ENCODE results near the gene CMIP.
"Not testable (repeated sequence)": the region's sequence is repeated elsewhere in the genome, so short reads cannot be mapped to it uniquely, and the experiment has no call there.

The CMIP gene

GRCh38 chr16:81684901-81685300 lies 240.3 kb downstream of the CMIP start:
- CTCF ChIA-PET = interaction anchor here (1.0 kb wide), 1 partner anchor 54 kb away, joined by 3 read pairs; no protein-coding TSS in a partner anchor
- H3K9me3 Mint-ChIP-seq = peaks cover 3% of the 10 kb centered on the region

GRCh38 chr16:81686391-81687130 lies 242.0 kb downstream of the CMIP start:
- Mint-ChIP-seq H3K4me3 (no peak overlapping the region), H3K36me3 (no peaks in the 10 kb centered on the region), H3K27ac (no peak overlapping the region), H3K27me3 (no peaks in the 10 kb centered on the region), H3K4me1 (peaks cover 8% of the 10 kb centered on the region), H3K9me3 (peaks cover 3% of the 10 kb centered on the region)
- CTCF ChIA-PET = interaction anchor here (1.1 to 2.3 kb wide), 2 partner anchors 11 to 55 kb away, joined by 3 to 15 read pairs; no protein-coding TSS in a partner anchor
- no peak for DNase-seq

More at GRCh38 chr16:81684901-81685300, 240.3 kb downstream of the CMIP start:
- Mint-ChIP-seq H3K4me3 (no peak overlapping the region), H3K27me3 (no peaks in the 10 kb centered on the region), H3K36me3 (peaks cover 4% of the 10 kb centered on the region), H3K4me1 (peaks cover 8% of the 10 kb centered on the region), H3K27ac (no peak overlapping the region)
- DNase-seq = no peak

- no peak for DNase-seq
- H3K36me3 Mint-ChIP-seq = peaks cover 5% of the 10 kb centered on the region
- H3K27me3 Mint-ChIP-seq = no peaks in the 10 kb centered on the region
These were observed 242.5 kb downstream of the CMIP start for GRCh38 chr16:81687131-81687456.

GRCh38 chr16:81688182-81688581 lies 243.6 kb downstream of the CMIP start:
- DNase-seq = peak; percentile 28
- peaks cover 3% of the 10 kb centered on the region for H3K9me3 Mint-ChIP-seq
- no peaks in the 10 kb centered on the region for H3K27me3 Mint-ChIP-seq
- CTCF ChIA-PET = interaction anchor here (0.6 to 2.3 kb wide), 2 partner anchors 9 to 56 kb away, joined by 3 to 15 read pairs; no protein-coding TSS in a partner anchor
- no peak overlapping the region for H3K27ac Mint-ChIP-seq
- no peak overlapping the region for H3K4me3 Mint-ChIP-seq
- H3K36me3 Mint-ChIP-seq = peaks cover 9% of the 10 kb centered on the region
- peaks cover 8% of the 10 kb centered on the region for H3K4me1 Mint-ChIP-seq

More at GRCh38 chr16:81687131-81687456, 242.5 kb downstream of the CMIP start:
- H3K4me3 Mint-ChIP-seq = no peak overlapping the region
- no peak overlapping the region for H3K27ac Mint-ChIP-seq
- peaks cover 8% of the 10 kb centered on the region for H3K4me1 Mint-ChIP-seq
- CTCF ChIA-PET = interaction anchor here (1.1 to 2.3 kb wide), 2 partner anchors 10 to 56 kb away, joined by 3 to 15 read pairs; no protein-coding TSS in a partner anchor
- H3K9me3 Mint-ChIP-seq = peaks cover 3% of the 10 kb centered on the region

- DNase-seq, H3K9me3 Mint-ChIP-seq, H3K4me3 Mint-ChIP-seq, H3K36me3 Mint-ChIP-seq, H3K27ac Mint-ChIP-seq, H3K4me1 Mint-ChIP-seq, H3K27me3 Mint-ChIP-seq: not testable (repeated sequence)
- CTCF ChIA-PET = interaction anchor here (2.3 kb wide), 1 partner anchor 8 kb away, joined by 15 read pairs; no protein-coding TSS in a partner anchor
These were observed 244.2 kb downstream of the CMIP start for GRCh38 chr16:81688839-81689238.

- Mint-ChIP-seq H3K27ac (no peak overlapping the region), H3K9me3 (peaks cover 3% of the 10 kb centered on the region), H3K36me3 (peaks cover 16% of the 10 kb centered on the region), H3K4me1 (peaks cover 8% of the 10 kb centered on the region), H3K27me3 (no peaks in the 10 kb centered on the region), H3K4me3 (no peak overlapping the region)
- CTCF ChIA-PET = interaction anchor here (7.2 kb wide), 1 partner anchor 69 kb away, joined by 110 read pairs; no protein-coding TSS in a partner anchor
- DNase-seq = no peak
These were observed 247.4 kb downstream of the CMIP start for GRCh38 chr16:81692021-81692420.

GRCh38 chr16:81692571-81692970 lies 248.0 kb downstream of the CMIP start:
- Mint-ChIP-seq H3K27ac (no peak overlapping the region), H3K9me3 (peaks cover 3% of the 10 kb centered on the region), H3K36me3 (peaks cover 16% of the 10 kb centered on the region), H3K27me3 (no peaks in the 10 kb centered on the region), H3K4me3 (no peak overlapping the region), H3K4me1 (peaks cover 8% of the 10 kb centered on the region)
- no peak for DNase-seq
- CTCF ChIA-PET = interaction anchor here (7.2 kb wide), 1 partner anchor 70 kb away, joined by 110 read pairs; no protein-coding TSS in a partner anchor

- Mint-ChIP-seq H3K27ac (no peak overlapping the region), H3K36me3 (peaks cover 16% of the 10 kb centered on the region), H3K9me3 (peaks cover 3% of the 10 kb centered on the region), H3K27me3 (no peaks in the 10 kb centered on the region), H3K4me3 (no peak overlapping the region), H3K4me1 (peaks cover 3% of the 10 kb centered on the region)
- CTCF ChIA-PET = interaction anchor here (1.2 to 7.2 kb wide), 3 partner anchors 70 to 328 kb away, joined by 3 to 110 read pairs (median 8); no protein-coding TSS in a partner anchor
- DNase-seq = no peak
These were observed 248.6 kb downstream of the CMIP start for GRCh38 chr16:81693041-81693743.

- CTCF ChIA-PET = interaction anchor here (1.2 to 7.2 kb wide), 3 partner anchors 71 to 328 kb away, joined by 3 to 110 read pairs (median 8); no protein-coding TSS in a partner anchor
- Mint-ChIP-seq H3K27me3 (no peaks in the 10 kb centered on the region), H3K27ac (peak overlapping the region; percentile 11), H3K9me3 (peaks cover 2% of the 10 kb centered on the region), H3K4me3 (no peak overlapping the region), H3K36me3 (peaks cover 16% of the 10 kb centered on the region), H3K4me1 (no peaks in the 10 kb centered on the region)
- no peak for DNase-seq
These were observed 249.2 kb downstream of the CMIP start for GRCh38 chr16:81693744-81694303.

- Mint-ChIP-seq H3K36me3 (peaks cover 16% of the 10 kb centered on the region), H3K27ac (no peak overlapping the region), H3K9me3 (no peaks in the 10 kb centered on the region), H3K4me3 (no peak overlapping the region), H3K4me1 (no peaks in the 10 kb centered on the region), H3K27me3 (no peaks in the 10 kb centered on the region)
- no peak for DNase-seq
- CTCF ChIA-PET = interaction anchor here (1.2 to 7.2 kb wide), 3 partner anchors 72 to 329 kb away, joined by 3 to 110 read pairs (median 8); no protein-coding TSS in a partner anchor
These were observed 250.1 kb downstream of the CMIP start for GRCh38 chr16:81694494-81695280.

- H3K9me3 Mint-ChIP-seq = no peaks in the 10 kb centered on the region
- H3K27ac Mint-ChIP-seq = no peak overlapping the region
- CTCF ChIA-PET = interaction anchor here (1.0 to 7.2 kb wide), 6 partner anchors 7 to 330 kb away, joined by 3 to 110 read pairs (median 12); no protein-coding TSS in a partner anchor
- no peaks in the 10 kb centered on the region for H3K4me1 Mint-ChIP-seq
- H3K36me3 Mint-ChIP-seq = peaks cover 16% of the 10 kb centered on the region
- no peak for DNase-seq
- H3K4me3 Mint-ChIP-seq = no peak overlapping the region
- H3K27me3 Mint-ChIP-seq = no peaks in the 10 kb centered on the region
These were observed 250.9 kb downstream of the CMIP start for GRCh38 chr16:81695321-81696165.

GRCh38 chr16:81696166-81696960 lies 251.8 kb downstream of the CMIP start:
- Mint-ChIP-seq H3K4me3 (no peak overlapping the region), H3K27ac (no peak overlapping the region), H3K27me3 (no peaks in the 10 kb centered on the region), H3K4me1 (no peaks in the 10 kb centered on the region), H3K36me3 (peaks cover 16% of the 10 kb centered on the region), H3K9me3 (no peaks in the 10 kb centered on the region)
- no peak for DNase-seq
- CTCF ChIA-PET = interaction anchor here (0.5 to 7.2 kb wide), 15 partner anchors 8 to 331 kb away, joined by 3 to 110 read pairs (median 7); no protein-coding TSS in a partner anchor
